Activated CD4-positive, alpha-beta T cell treated with anti-CD3 and anti-CD28 coated beads, Interleukin-2, Interleukin-6, amounts not matched to agents 100 ng/mL and 50 ng/mL, durations not matched to agents 16 hours and 8 hours (primary cell): ENCODE data around the gene GALNT15.

ENCODE experiments used
- DNase-seq: peaks from one replicate; pipeline ENCODE4 v3.0.0-alpha.2; 2020

Gene GALNT15

DNA sequence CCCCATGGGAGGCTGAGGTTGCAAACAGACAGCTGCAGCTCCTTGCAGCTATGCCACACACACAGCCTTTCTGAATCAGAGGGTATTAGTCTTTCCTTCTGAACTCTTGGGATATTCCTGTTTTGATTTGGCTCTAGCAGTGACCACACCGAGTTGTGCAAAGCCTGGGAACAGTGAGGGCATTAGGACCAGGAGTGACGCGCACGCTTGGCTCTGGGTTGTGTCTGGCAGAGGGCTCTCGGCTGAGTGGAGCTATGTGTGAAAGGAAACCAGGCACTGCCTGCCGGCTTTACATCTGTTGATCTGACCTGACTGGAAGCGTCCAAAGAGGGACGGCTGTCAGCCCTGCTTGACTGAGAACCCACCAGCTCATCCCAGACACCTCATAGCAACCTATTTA, at the start of gene GALNT15:
TSS of gene GALNT15 (plus strand) at position 292 of the 400 bp plus-strand sequence. CDS start 472 bp downstream, outside the sequence.
- DNase-seq, result no peak

- DNase-seq, result no peak
Observed at GRCh38 chr3:16126634-16127033, 47.8 kb upstream of the GALNT15 start.

GRCh38 chr3:16127249-16127648, 47.2 kb upstream of the GALNT15 start:
- no peak for DNase-seq

DNA sequence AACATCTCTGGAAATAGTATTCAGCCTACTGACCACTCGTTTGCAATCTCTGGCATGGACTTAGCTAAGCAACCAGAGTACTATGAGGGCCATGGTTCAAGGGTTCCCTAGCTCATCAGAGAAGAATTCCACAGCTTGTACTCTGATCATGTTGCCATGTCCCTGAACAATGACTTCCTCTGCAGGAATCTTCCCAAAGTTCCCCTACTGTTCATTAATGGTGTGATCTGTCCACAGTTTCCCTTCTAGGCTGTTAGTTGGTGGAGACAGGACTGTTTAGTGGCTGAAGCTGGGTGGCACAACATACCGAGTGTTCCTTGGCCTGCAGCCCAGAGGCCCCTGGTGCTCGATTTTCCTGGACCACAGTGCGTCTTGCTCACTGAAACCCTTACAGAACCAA, 44.4 kb upstream of the GALNT15 start:
- no peak for DNase-seq

- DNase-seq, result no peak
Observed at GRCh38 chr3:16132190-16132589, 42.3 kb upstream of the GALNT15 start.

- no peak for DNase-seq
Observed at GRCh38 chr3:16132928-16133327, 41.6 kb upstream of the GALNT15 start.

DNA sequence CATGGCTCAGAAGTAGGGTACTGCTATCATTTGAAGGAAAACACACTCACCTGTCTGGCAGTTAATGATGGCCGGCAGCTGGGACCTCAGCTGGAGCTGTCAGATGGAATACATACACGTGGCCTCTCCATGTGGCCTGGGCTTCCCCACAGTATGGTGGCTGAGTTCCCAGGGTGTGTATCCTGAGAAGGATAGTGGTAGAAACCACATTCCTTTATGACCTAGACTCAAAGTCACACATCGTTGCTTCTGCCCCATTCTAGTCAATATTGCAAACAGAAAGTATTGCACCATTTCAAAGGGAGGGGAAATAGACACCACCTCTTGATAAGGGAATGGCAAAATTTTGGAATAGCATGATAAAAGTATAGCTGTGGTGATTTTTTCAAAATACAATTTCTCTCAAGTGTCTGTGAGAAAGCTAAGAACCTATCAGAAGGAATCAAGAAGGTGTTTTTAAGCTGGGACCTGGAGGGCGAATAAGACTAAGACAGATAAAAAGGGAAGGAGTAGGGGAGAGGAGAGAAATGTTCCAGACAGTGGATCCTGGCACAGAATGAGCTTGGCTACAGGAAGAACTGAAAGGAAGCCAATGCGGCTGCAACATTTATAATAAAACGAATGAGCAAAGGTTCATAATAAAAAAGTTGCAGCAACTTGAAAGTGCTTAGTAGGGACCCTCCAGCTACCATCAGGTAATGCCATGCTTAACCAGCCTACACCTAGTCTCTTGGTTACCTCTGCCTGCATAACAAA, 40.1 kb upstream of the GALNT15 start:
- DNase-seq, result no peak

DNA sequence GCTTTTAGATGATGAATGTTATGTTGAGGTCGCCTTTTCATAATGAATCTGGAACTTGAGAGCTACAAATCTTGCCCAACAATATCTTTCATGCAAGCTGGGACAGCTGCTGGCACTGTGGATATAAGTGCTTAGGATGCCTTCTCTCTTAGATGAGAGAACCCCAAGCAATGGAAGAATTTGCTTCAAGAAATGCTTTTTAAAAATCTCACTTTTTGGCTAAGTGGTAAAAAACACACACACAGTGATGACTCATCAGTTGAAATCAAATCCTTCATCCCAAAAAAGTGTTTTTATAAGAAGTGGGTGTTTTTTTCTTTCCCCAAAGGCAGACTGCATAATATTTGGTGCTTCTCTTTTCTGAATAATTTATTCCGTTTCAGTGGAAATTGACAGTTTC, 38.4 kb upstream of the GALNT15 start:
- DNase-seq, result no peak

DNA sequence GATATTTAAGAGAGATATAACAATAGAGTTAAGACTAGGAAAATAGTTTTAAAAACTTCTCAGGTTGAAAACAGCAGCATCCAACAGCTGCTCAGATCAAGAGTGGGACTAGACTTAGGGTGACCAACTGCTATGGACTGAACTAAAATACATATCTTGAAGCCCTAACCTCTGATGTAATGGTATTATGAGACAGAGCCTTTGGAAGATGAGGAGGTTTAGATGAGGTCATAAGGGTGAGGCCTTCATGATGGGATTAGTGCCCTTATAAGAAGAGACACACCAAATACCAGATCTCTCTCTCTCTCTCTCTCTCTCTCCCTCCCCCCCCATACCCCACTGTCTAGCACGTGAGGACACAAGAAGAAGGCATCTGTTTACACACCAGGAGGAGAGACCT, 37.4 kb upstream of the GALNT15 start:
- DNase-seq, result no peak

DNA sequence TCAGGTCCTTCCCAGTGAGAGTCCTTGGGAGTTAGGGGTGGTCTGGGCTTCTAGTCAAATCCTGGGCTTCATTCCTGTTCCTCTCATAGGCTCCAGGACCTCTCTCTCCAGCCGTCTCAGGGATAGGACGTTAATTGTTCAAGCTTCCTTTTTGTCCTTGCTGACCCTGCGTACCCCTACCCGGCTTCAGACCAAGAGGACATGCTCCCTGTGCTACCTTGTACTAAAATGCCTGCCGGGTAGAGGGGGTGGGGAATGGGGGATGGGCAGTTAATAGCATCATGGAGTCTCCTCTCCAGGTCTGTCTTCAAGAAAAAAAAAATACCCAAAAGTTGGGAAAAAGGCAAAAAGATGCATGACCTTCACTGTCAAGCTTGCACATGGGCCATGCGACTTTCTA, 36.5 kb upstream of the GALNT15 start:
- no peak for DNase-seq

- DNase-seq, result no peak
Observed at GRCh38 chr3:16140116-16140893, 34.2 kb upstream of the GALNT15 start.

DNA sequence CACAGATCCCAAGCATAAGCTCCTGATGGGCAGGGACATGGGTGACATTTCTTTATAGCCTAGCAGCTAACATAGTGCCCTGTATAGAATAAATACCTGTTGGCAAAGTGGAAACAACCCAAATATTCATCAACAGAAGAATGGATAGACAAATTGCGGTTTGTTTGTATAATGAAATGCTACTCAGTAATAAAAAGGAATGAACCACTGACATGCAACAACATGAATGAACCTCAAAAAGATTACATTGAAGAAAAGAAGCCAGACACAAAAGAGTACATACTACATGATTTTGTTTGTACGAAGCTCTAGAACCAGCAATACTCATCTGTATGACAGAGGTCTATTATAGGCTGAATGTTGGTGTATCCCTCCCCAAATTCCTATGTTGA, 33.6 kb upstream of the GALNT15 start:
- DNase-seq, result no peak

GRCh38 chr3:16142350-16143025, 32.0 kb upstream of the GALNT15 start:
- no peak for DNase-seq

DNA sequence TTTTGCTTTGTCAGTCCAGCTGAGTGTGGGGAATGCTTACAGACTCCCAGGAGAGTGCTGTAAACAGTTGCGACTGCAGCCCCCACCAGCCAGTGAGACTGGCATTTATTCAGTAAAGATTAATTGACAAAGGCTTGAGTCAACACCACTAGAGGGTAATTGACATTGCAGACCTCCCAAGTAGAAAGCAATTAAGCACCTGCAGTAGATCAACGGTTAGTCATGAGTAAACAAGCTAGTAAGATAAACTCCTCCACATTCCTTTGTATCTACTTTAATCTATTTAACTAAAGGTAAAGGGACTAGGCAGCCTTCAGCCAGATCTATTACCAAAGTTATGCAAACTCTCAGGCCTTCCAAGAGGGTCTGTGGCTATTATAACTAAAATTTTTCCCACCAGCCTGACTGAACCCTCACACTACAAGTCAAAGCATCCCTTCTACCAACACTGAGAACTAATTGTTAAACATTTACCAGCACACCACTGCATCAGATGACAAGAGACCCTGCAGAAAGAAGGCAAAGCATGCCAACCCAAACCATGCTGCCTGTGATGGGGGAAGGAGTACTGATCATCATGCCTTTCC, 30.5 kb upstream of the GALNT15 start:
- no peak for DNase-seq

- no peak for DNase-seq
Observed at GRCh38 chr3:16145176-16145575, 29.3 kb upstream of the GALNT15 start.

DNA sequence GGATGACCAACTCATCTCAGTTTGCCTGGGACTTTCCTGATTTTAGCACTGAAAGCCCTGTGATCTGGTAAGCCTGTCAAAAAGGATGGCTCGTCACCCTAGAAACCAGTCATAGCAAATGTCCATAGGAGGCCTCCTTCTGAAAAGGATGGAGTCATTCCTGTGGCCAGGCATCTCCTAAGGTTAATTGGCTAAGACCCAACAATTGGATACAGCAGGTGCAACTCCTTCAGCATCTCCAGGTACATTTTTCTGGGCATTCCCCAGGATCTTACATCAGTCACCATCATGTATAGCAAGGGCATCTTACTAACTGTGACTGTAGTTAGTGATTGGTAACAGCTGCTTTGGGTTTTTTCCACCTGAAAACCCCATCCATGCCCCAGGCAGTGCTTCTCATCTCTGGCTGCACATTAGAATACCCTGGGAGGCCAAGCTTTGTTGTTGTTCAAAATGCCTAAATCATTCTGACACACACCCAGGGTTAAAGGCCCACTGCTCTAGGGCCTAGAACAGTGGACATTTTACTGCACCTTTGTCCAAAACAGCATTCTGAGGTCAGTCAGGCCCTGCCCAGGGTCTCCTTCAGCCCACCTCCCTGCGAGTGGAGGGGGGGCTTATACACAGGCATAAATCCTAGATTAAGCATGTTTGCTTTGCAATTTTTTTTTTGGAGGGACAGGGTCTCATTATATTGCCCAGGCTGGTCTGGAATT, 28.3 kb upstream of the GALNT15 start:
- DNase-seq, result no peak

DNA sequence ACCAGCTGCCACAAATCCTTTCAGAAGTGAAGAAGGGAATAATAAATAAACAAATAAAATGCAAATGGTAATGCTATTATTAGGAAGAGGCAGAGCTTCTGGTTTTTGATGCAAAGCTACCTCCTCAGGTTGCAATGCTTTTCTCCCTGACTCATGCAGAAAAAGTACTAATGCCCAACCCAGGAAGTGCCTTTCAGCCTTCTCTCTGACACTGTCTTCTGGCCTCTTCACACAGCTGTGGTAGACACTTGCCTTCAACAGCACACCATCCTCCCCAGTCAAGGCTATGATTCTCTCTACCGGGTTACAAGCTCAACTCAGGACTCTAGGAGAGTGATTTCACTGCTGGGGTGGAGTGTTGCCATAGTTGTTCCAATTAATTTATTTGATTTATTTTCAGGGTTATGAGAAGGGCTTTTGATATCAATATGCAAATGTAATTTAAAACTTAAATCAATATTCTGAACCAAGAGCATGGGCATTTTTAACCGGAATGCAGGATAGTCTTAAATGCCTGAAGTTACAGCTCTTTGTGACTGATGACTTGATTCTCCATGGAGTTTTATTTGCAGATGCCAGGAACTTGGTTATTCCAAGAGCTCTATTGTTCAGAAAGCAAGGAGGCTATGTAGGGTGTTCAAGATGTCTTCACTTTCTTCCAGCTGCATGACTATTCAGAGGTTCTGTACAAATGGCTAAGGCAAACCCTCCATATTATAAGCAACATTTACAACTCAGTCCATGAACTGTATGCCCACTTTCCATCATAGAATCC, 27.1 kb upstream of the GALNT15 start:
- no peak for DNase-seq

GRCh38 chr3:16148213-16148612, 26.3 kb upstream of the GALNT15 start:
- no peak for DNase-seq

DNA sequence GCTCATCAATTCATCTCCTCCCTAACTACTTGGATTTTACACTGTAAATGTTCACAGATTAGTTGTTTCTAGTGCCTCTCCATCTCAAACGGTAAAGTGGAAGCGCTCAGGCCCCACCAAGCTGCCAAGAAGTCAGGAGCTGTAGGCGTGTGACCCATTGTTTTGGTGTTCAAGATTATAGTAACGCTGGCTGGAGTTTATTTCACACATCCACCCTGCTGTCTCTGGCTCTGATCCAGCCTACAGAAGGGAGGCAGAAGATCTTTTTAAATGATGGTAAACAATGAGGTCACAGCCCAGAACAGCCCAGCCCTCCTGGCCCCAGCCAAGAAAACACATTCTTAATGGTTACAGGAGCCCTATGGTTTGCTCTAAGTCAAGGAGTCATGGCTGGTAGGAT, 25.7 kb upstream of the GALNT15 start:
- DNase-seq, result no peak

GRCh38 chr3:16150285-16150684, 24.2 kb upstream of the GALNT15 start:
- no peak for DNase-seq

DNA sequence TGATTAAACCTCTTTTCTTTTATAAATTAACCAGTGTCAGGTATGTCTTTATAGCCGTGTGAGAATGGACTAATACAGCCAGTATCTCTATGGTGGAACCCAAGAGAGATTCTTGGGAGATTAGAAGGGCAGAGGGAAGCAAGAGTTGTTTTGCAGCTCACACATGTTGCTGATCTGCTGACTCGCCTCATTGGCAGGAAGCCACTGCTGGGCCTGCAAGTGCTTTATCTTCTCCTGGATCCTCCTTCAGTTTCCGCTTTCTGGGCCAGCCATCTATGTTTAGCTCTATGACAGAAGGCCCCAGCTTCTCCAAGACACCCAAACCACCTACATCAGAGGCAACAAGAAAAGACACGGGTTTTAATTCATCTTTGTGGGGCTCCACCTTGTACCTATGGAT, 23.4 kb upstream of the GALNT15 start:
- DNase-seq, result no peak

DNA sequence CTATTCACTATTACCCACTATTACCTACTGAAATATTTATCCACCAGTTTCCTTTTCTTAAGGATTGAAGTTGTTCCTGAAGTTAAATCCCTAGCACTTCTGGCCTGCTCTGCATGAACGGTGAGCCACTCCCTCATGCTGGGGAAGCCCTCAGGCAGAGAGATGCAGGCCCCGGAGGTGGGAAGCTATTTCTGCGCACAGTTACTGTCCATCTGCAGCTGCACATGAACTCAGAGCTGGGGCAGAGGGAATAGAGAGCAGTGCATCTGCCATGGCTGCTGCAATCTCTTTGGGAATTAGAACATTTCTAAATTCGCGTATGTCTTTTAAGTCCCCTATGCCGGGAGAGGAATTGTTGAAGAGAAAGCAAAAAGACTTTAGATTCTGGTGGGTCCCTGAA, 6.3 kb upstream of the GALNT15 start:
- DNase-seq, result no peak
